Small intestine (tissue), 7 donors: Measurements from ENCODE around the gene ARL17B. TPM values are rescaled to one million over a fixed set of nuclear protein-coding genes. Genes with fewer than 3 reads are reported as not detected.
A peak's percentile ranks its signal among the peaks of the same experiment; 100 is the strongest.
"Not testable (repeated sequence)": the region's sequence is repeated elsewhere in the genome, so short reads cannot be mapped to it uniquely, and the experiment has no call there.

ENCODE experiments used
- DNase-seq, 2 donors: peaks; one replicate each; pipeline versions ENCODE4 v3.0.0 to v3.0.0-alpha.2; 2013
- FAIRE-seq: peaks from 2 replicates; lab custom pipeline; 2012; peaks lifted over from hg19 to GRCh38; lab: Jason Lieb, UNC
- H3K27ac ChIP-seq, 3 donors: one replicate each; pipeline ENCODE4 v1.5.1; 2013; ENCODE audit warnings: low read length in 2 of 3, mild to moderate bottlenecking in 2 of 3, control low read depth in 1 of 3, inconsistent platforms in 1 of 3, low read depth in 1 of 3, moderate library complexity in 1 of 3
- H3K27me3 ChIP-seq, 3 donors: one replicate each; pipeline ENCODE4 v1.6.1; 2013; ENCODE audit warnings: low read length in 3 of 3, inconsistent platforms in 1 of 3; ENCODE audit not compliant: control insufficient read depth in 3 of 3, insufficient read depth in 3 of 3
- H3K36me3 ChIP-seq, 3 donors: one replicate each; pipeline ENCODE4 v1.6.1; 2013; ENCODE audit warnings: low read length in 3 of 3, inconsistent platforms in 1 of 3, low read depth in 1 of 3, mild to moderate bottlenecking in 1 of 3, moderate library complexity in 1 of 3; ENCODE audit not compliant: control insufficient read depth in 3 of 3, insufficient read depth in 2 of 3
- H3K4me1 ChIP-seq, 3 donors: one replicate each; pipeline ENCODE4 v1.6.1; 2013; ENCODE audit warnings: low read length in 2 of 3, inconsistent platforms in 1 of 3, low read depth in 1 of 3, mild to moderate bottlenecking in 1 of 3, moderate library complexity in 1 of 3; ENCODE audit not compliant: control insufficient read depth in 3 of 3, insufficient read depth in 2 of 3
- H3K4me3 ChIP-seq, 3 donors: one replicate each; pipeline ENCODE4 v1.5.1; 2013; ENCODE audit warnings: low read length in 3 of 3, control low read depth in 1 of 3, inconsistent platforms in 1 of 3, low read depth in 1 of 3, mild to moderate bottlenecking in 1 of 3, moderate library complexity in 1 of 3
- H3K9me3 ChIP-seq, 2 donors: one replicate each; pipeline ENCODE4 v1.6.1; 2013; ENCODE audit warnings: low read depth in 1 of 2, low read length in 1 of 2; ENCODE audit not compliant: control insufficient read depth in 2 of 2, insufficient read depth in 1 of 2
- WGBS, 3 donors: extraction: QIAGEN DNeasy Blood & Tissue Kit; methylation state at CpG; one replicate each; pipeline ENCODE4 v1.1.7; 2013; 5-methylcytosine and 5-hydroxymethylcytosine counted together
- polyA plus RNA-seq, 4 donors: library from polyadenylated mRNA; stranded (reverse) in 3 of 4; unstranded in 1 of 4; fragments of 200-250 nt in 3 of 4; fragments of 120-200 nt in 1 of 4; gene quantifications; one replicate each; pipeline versions ENCODE4 v1.2.1 to v1.2.3, GENCODE V29; 2013
- donor health status: healthy with polysubstance abuse.
- donor health status: control.
- donor health status: control.
- donor health status: Bipolar disorder and iron deficiency.
- donor health status: healthy.

The ARL17B gene
- polyA plus RNA-seq, 4 donors: 2.7 to 11.8 (median 4.8) TPM

DNA sequence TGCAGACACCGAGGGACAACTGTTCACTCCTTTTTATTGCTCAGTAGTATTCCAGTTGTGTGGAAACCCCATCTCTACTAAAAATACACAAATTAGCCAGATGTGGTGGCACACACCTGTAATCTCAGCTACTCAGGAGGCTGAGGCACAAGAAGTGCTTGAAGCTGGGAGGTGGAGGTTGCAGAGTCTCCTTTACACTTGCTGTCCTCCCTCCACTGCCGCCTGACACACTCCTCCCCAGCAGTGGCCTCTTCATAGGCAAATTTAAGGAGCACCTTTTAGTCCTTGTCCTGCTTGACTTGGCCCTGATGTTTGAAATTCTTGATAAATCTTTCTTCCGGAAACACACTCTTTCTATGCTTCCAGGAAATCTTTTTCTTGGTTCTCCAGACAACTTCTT, 112.4 kb downstream of the ARL17B start:
- not testable (repeated sequence) for H3K4me3 ChIP-seq, H3K36me3 ChIP-seq, FAIRE-seq, H3K27ac ChIP-seq, H3K4me1 ChIP-seq, H3K27me3 ChIP-seq, H3K9me3 ChIP-seq, DNase-seq
- 89 to 91% (median 89%) methylated on average over 3 of the region's 3 CpGs for WGBS, 3 donors

- H3K4me3 ChIP-seq, H3K4me1 ChIP-seq, H3K27ac ChIP-seq, FAIRE-seq, DNase-seq, H3K9me3 ChIP-seq, H3K36me3 ChIP-seq, H3K27me3 ChIP-seq: not testable (repeated sequence)
- WGBS, 3 donors: 40 to 81% (median 77%) methylated on average over 1 to 4 of the region's 14 CpGs
Observed at GRCh38 chr17:46244949-46245768, 116.4 kb downstream of the ARL17B start.

DNA sequence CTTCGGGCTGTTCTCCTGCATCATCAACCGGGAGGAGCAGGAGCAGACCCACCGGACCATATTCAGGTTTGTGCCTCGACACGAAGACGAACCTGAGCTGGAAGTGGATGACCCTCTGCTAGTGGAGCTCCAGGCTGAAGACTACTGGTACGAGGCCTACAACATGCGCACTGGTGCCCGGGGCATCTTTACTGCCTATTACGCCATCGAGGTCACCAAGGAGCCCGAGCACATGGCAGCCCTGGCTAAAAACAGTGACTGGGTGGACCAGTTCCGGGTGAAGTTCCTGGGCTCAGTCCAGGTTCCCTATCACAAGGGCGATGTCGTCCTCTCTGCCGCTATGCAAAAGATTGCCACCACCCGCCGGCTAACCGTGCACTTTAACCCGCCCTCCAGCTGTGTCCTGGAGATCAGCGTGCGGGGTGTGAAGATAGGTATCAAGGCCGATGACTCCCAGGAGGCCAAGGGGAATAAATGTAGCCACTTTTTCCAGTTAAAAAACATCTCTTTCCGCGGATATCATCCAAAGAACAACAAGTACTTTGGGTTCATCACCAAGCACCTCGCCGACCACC, 117.1 kb downstream of the ARL17B start:
- not testable (repeated sequence) for H3K9me3 ChIP-seq, H3K4me1 ChIP-seq, H3K36me3 ChIP-seq, H3K4me3 ChIP-seq, H3K27ac ChIP-seq, H3K27me3 ChIP-seq, DNase-seq, FAIRE-seq
- WGBS, 3 donors: 53 to 87% (median 65%) methylated on average over 4 to 13 of the region's 27 CpGs

GRCh38 chr17:46243928-46244327, 117.6 kb downstream of the ARL17B start:
- H3K27me3 ChIP-seq, H3K9me3 ChIP-seq, H3K4me1 ChIP-seq, H3K4me3 ChIP-seq, DNase-seq, FAIRE-seq, H3K36me3 ChIP-seq, H3K27ac ChIP-seq: not testable (repeated sequence)
- 91 to 93% (median 92%) methylated on average over 11 to 14 of the region's 23 CpGs for WGBS, 3 donors

- H3K4me3 ChIP-seq, H3K36me3 ChIP-seq, H3K27ac ChIP-seq, H3K27me3 ChIP-seq, DNase-seq, H3K4me1 ChIP-seq, FAIRE-seq, H3K9me3 ChIP-seq: not testable (repeated sequence)
- 25 to 63% (median 53%) methylated on average over 17 to 30 of the region's 38 CpGs for WGBS, 3 donors
Observed at GRCh38 chr17:46243505-46243904, 118.1 kb downstream of the ARL17B start.

- 70 to 87% (median 86%) methylated on average over 7 of the region's 8 CpGs for WGBS, 3 donors
- FAIRE-seq, H3K4me3 ChIP-seq, DNase-seq, H3K9me3 ChIP-seq, H3K27ac ChIP-seq, H3K36me3 ChIP-seq, H3K4me1 ChIP-seq, H3K27me3 ChIP-seq: not testable (repeated sequence)
Observed at GRCh38 chr17:46231359-46231758, 130.2 kb downstream of the ARL17B start.

GRCh38 chr17:46225274-46225794, 136.2 kb downstream of the ARL17B start:
- H3K9me3 ChIP-seq, H3K27ac ChIP-seq, H3K36me3 ChIP-seq, H3K27me3 ChIP-seq, H3K4me1 ChIP-seq, FAIRE-seq: not testable (repeated sequence)
- peak overlapping the region; percentile 41 to 67 (median 51) for H3K4me3 ChIP-seq
- 0 to 1% (median 0%) methylated on average over 13 to 21 of the region's 22 CpGs for WGBS, 3 donors
- peak; percentile 90 to 97 for DNase-seq

- H3K4me3 ChIP-seq: peak overlapping the region; percentile 41 to 67 (median 51)
- H3K27ac ChIP-seq, H3K9me3 ChIP-seq, H3K4me1 ChIP-seq, H3K36me3 ChIP-seq, H3K27me3 ChIP-seq, FAIRE-seq: not testable (repeated sequence)
- WGBS, 3 donors: 0 to 1% (median 0%) methylated on average over 5 to 54 of the region's 54 CpGs
- DNase-seq: peak in 1 of 2 donors; percentile 67
Observed at GRCh38 chr17:46224864-46225263, 136.7 kb downstream of the ARL17B start.
